ENCODE measurements around the gene MOB3B. TPM values are rescaled to one million over a fixed set of nuclear protein-coding genes. Genes with fewer than 3 reads are reported as not detected.
"Not testable (repeated sequence)": the region's sequence is repeated elsewhere in the genome, so short reads cannot be mapped to it uniquely, and the experiment has no call there.

Gene MOB3B
- total RNA-seq, 1 experiment from 2014 or later = 0.19 TPM

DNA sequence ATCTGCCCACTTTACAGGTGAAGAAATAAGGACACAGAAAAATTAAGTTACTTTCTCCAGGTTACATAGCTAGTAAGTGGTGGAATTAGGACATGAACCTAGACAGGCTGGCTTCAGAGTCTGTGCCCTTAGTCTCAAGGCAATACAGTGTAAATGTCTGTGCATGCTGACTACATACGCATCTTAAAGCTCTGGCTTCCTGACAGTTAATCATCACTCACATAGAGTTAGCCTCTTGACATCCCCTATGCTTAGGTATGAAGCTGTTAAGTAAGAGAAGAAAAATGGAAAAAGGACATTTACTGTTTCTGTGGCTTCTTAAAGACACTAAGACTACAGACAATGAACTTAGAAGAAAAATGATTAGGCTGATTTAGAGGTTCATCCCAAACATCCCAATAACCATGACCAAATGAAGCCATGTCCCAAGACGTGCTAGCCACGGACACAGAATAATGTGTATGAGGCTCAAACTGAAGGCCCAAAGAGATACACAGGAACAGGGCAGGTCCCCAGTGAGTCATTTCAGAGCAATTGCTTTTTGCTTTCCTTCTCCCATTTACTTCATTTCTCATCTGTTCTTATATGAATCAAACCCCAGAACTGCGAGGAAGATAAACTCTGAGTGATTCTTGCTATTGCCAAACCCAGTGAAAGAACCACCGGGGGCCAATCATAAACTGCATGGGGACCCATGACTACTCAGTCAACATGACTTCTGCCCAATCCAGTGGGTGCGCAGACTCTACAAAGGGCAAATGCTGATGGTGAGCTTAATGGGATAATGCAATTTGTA is 105.5 kb downstream of the MOB3B start:
- Histone ChIP-seq H3K4me3 (ENCODE audit: low read depth, low read length, poor library complexity, severe bottlenecking) (no peak overlapping the region), H3K27me3 (replicated peaks; ENCODE audit: insufficient read depth, low read depth, low read length, poor library complexity) (no peaks in the 10 kb centered on the region), H3K27ac (ENCODE audit: low read depth, low read length, poor library complexity, severe bottlenecking) (no peak overlapping the region), H3K4me1 (ENCODE audit: insufficient read depth, low read length, poor library complexity, severe bottlenecking) (no peaks in the 10 kb centered on the region), H3K36me3 (ENCODE audit: insufficient read depth, low read length, poor library complexity, severe bottlenecking) (no peaks in the 10 kb centered on the region), H3K9me3 (ENCODE audit: low read depth, low read length, poor library complexity, severe bottlenecking) (no peaks in the 10 kb centered on the region)
- ChIA-PET POLR2A (ENCODE audit: low non-redundant PET) (no interaction called here), CTCF (no interaction called here)
- TF ChIP-seq, protein P1, sequence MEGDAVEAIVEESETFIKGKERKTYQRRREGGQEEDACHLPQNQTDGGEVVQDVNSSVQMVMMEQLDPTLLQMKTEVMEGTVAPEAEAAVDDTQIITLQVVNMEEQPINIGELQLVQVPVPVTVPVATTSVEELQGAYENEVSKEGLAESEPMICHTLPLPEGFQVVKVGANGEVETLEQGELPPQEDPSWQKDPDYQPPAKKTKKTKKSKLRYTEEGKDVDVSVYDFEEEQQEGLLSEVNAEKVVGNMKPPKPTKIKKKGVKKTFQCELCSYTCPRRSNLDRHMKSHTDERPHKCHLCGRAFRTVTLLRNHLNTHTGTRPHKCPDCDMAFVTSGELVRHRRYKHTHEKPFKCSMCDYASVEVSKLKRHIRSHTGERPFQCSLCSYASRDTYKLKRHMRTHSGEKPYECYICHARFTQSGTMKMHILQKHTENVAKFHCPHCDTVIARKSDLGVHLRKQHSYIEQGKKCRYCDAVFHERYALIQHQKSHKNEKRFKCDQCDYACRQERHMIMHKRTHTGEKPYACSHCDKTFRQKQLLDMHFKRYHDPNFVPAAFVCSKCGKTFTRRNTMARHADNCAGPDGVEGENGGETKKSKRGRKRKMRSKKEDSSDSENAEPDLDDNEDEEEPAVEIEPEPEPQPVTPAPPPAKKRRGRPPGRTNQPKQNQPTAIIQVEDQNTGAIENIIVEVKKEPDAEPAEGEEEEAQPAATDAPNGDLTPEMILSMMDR (conservative IDR thresholded peaks at IDR 0.05; ENCODE audit: low read depth, low read length) = no peak
- TF ChIP-seq EZH2 (IDR thresholded peaks at IDR 0.05; ENCODE audit: borderline replicate concordance, low read depth, low read length, poor library complexity, severe bottlenecking) = no peak
- BruUV-seq (replicated peaks) = no TSS peak
- DNase-seq (ENCODE audit: low spot score) = no peak
- intact Hi-C loops (cut with micrococcal nuclease; ENCODE audit: unreplicated experiment) = no loop called here

DNA sequence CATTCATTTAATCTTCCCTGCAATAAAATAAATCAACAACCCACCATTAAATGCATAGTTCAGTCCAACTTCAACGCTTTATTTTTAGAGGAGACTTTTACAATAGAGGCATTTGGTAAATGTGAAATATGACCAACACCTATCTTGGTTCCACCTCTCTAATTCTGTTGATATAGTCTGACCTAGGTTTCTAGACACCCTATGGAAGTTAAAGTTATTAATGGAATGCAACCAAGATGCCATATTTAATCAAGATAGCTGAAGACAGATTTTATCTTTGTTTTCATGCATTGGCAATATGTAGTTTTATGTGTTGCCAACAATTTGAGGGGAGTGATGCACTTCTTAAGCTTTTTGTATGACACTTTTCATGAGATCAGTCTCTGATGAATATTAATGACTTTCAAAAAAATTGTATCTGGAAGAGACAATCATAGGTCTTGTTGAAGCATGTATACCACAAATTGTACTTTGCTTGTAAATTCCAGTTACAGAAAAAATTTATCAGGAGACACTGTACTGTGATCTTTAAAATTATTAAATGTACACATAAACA is 107.3 kb downstream of the MOB3B start:
- Histone ChIP-seq H3K27me3 (replicated peaks; ENCODE audit: insufficient read depth, low read depth, low read length, poor library complexity) (no peaks in the 10 kb centered on the region), H3K4me3 (ENCODE audit: low read depth, low read length, poor library complexity, severe bottlenecking) (no peak overlapping the region), H3K4me1 (ENCODE audit: insufficient read depth, low read length, poor library complexity, severe bottlenecking) (no peaks in the 10 kb centered on the region), H3K27ac (ENCODE audit: low read depth, low read length, poor library complexity, severe bottlenecking) (no peak overlapping the region), H3K9me3 (ENCODE audit: low read depth, low read length, poor library complexity, severe bottlenecking) (no peaks in the 10 kb centered on the region), H3K36me3 (ENCODE audit: insufficient read depth, low read length, poor library complexity, severe bottlenecking) (no peaks in the 10 kb centered on the region)
- no TSS peak for BruUV-seq (replicated peaks)
- POLR2A ChIA-PET (ENCODE audit: low non-redundant PET) = no interaction called here
- DNase-seq (ENCODE audit: low spot score) = no peak
- CTCF ChIA-PET = no interaction called here
- TF ChIP-seq EZH2 (IDR thresholded peaks at IDR 0.05; ENCODE audit: borderline replicate concordance, low read depth, low read length, poor library complexity, severe bottlenecking) = no peak
- TF ChIP-seq, protein P1 (conservative IDR thresholded peaks at IDR 0.05; ENCODE audit: low read depth, low read length) = no peak
- intact Hi-C loops (cut with micrococcal nuclease; ENCODE audit: unreplicated experiment) = no loop called here

DNA sequence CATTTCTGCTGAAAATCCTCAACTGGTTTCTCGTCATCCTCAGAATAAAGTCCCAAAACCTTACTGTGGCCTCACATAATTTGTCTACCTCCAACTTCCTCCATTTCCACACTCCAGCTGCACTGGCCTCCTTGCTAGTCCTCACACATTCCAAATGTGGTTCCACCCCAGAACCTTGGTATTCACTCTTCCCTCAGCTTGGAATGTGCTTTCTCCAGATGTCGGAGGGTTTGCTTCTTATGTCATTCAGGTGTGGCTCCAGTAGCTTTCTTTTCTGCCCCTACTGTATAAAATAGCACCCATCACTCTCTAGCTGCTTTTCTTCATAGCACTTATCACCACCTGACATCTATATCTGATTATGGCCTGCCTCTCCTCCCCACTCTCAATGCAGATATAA is 108.0 kb downstream of the MOB3B start:
- DNase-seq (ENCODE audit: low spot score) = no peak
- Histone ChIP-seq H3K4me1 (ENCODE audit: insufficient read depth, low read length, poor library complexity, severe bottlenecking) (no peaks in the 10 kb centered on the region), H3K27ac (ENCODE audit: low read depth, low read length, poor library complexity, severe bottlenecking) (no peak overlapping the region), H3K27me3 (replicated peaks; ENCODE audit: insufficient read depth, low read depth, low read length, poor library complexity) (no peaks in the 10 kb centered on the region), H3K4me3 (ENCODE audit: low read depth, low read length, poor library complexity, severe bottlenecking) (no peak overlapping the region), H3K9me3 (ENCODE audit: low read depth, low read length, poor library complexity, severe bottlenecking) (no peaks in the 10 kb centered on the region), H3K36me3 (ENCODE audit: insufficient read depth, low read length, poor library complexity, severe bottlenecking) (no peaks in the 10 kb centered on the region)
- ChIA-PET POLR2A (ENCODE audit: low non-redundant PET) (no interaction called here), CTCF (no interaction called here)
- intact Hi-C loops (cut with micrococcal nuclease; ENCODE audit: unreplicated experiment) = no loop called here
- BruUV-seq (replicated peaks) = no TSS peak
- TF ChIP-seq, protein P1 (conservative IDR thresholded peaks at IDR 0.05; ENCODE audit: low read depth, low read length) = no peak
- no peak for TF ChIP-seq EZH2 (IDR thresholded peaks at IDR 0.05; ENCODE audit: borderline replicate concordance, low read depth, low read length, poor library complexity, severe bottlenecking)

DNA sequence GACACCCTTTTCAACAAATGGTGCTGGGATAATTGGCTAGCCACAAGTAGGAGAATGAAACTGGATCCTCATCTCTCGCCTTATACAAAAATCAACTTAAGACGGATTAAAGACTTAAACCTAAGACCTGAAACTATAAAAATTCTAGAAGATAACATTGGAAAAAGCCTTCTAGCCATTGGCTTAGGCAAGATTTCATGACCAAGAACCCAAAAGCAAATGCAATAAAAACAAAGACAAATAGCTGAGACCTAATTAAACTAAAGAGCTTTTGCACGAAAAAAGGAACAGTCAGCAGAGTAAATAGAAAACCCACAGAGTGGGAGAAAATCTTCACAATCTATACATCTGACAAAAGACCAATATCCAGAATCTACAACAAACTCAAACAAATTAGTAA is 110.1 kb downstream of the MOB3B start:
- POLR2A ChIA-PET (ENCODE audit: low non-redundant PET); H3K9me3 ChIP-seq (ENCODE audit: low read depth, low read length, poor library complexity, severe bottlenecking); CTCF ChIA-PET; H3K36me3 ChIP-seq (ENCODE audit: insufficient read depth, low read length, poor library complexity, severe bottlenecking); H3K27me3 ChIP-seq (replicated peaks; ENCODE audit: insufficient read depth, low read depth, low read length, poor library complexity); intact Hi-C loops (cut with micrococcal nuclease; ENCODE audit: unreplicated experiment); H3K4me3 ChIP-seq (ENCODE audit: low read depth, low read length, poor library complexity, severe bottlenecking); H3K4me1 ChIP-seq (ENCODE audit: insufficient read depth, low read length, poor library complexity, severe bottlenecking); BruUV-seq (replicated peaks); H3K27ac ChIP-seq (ENCODE audit: low read depth, low read length, poor library complexity, severe bottlenecking); DNase-seq (ENCODE audit: low spot score): not testable (repeated sequence)
